ENCODE results near the gene NUP85.
"Not testable (repeated sequence)": the region's sequence is repeated elsewhere in the genome, so short reads cannot be mapped to it uniquely, and the experiment has no call there.

NUP85 gene

GRCh38 chr17:75205037-75205792 lies at the start of gene NUP85:
Gene NUP85, plus strand, starts transcription at chr17:75205679. Its CDS starts 83 bp downstream, at chr17:75205762.
- DNase-seq, result peak; percentile 89 to 96
- Histone ChIP-seq H3K4me1 (peaks cover 0 to 24% (median 12%) of the 10 kb centered on the region in 4 donors), H3K27ac (peak within 1 kb of the TSS; percentile 89 to 92), H3K4me3 (peak within 1 kb of the TSS; percentile 81 to 92), H3K9me3 (no peaks in the 10 kb centered on the region), H3K36me3 (peaks cover 8 to 19% (median 12%) of the 10 kb centered on the region in 3 donors), H3K27me3 (no peaks in the 10 kb centered on the region)
- intact Hi-C loops (cut with DNase I; ENCODE audit: low total_unique reads), result loop anchor here (2.0 to 10.0 kb wide), 3 partner anchors 22 to 240 kb away; partner anchors contain the start of gene SUMO2
- TF ChIP-seq, protein P1, sequence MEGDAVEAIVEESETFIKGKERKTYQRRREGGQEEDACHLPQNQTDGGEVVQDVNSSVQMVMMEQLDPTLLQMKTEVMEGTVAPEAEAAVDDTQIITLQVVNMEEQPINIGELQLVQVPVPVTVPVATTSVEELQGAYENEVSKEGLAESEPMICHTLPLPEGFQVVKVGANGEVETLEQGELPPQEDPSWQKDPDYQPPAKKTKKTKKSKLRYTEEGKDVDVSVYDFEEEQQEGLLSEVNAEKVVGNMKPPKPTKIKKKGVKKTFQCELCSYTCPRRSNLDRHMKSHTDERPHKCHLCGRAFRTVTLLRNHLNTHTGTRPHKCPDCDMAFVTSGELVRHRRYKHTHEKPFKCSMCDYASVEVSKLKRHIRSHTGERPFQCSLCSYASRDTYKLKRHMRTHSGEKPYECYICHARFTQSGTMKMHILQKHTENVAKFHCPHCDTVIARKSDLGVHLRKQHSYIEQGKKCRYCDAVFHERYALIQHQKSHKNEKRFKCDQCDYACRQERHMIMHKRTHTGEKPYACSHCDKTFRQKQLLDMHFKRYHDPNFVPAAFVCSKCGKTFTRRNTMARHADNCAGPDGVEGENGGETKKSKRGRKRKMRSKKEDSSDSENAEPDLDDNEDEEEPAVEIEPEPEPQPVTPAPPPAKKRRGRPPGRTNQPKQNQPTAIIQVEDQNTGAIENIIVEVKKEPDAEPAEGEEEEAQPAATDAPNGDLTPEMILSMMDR (IDR thresholded peaks at IDR 0.05), result no peak

DNA sequence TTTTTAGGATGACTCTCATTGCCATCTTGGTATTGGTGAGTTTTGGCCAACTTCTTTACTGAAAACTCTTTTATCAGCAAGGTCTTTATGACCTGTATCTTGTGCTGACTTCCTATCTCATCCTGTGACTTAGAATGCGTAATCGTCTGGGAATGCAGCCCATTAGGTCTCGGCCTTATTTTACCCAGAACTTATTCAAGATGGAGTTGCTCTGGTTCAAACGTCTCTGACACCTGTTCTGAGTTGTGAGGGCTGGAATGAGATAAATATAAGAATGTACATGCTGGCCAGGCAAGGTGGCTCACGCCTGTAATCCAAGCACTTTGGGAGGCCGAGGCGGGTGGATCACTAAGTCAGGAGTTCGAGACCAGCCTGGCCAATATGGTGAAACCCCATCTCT lies 47.0 kb upstream of the NUP85 start:
- H3K4me3 ChIP-seq; H3K36me3 ChIP-seq; H3K27ac ChIP-seq; H3K27me3 ChIP-seq; DNase-seq; intact Hi-C loops (cut with DNase I; ENCODE audit: low total_unique reads); H3K4me1 ChIP-seq; H3K9me3 ChIP-seq: not testable (repeated sequence)

DNA sequence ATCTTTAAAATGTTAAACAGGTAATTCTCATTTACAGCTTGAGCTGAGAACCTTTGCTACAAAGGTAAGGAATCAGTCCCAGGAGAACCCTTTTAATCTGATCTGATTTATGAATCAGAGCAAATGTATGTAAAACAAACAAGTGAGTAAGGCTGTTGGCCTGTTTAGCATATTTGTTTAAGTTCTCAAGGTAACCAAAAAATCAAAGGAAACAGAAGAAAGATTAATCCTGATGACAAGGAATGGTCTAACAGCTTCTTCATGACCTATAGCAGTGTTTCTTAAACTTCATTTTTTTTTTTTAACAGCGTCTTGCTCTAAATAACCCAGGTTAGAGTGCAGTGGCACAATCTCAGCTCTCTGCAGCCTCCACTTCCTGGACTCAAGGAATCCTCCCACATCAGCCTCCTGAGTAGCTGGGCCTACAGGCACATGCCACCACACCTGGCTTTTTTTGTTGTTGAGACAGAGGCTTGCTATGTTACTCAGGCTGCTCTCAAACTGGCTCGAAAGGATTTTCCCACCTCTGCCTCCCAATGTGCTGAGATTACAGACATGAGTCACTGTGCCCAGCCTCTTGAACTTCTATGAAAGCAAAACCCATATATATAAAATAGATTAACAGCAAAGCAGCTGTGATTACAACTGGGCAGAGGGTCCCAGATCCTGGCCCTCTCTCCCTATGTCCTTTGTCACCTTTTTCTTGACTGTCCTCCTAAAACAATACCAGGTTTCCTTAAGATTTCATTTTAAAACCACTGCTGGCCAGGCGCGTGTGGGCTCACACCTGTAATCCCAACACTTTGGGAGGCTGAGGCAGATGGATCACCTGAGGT lies 46.1 kb upstream of the NUP85 start:
- no peaks in the 10 kb centered on the region for H3K27me3 ChIP-seq
- no peak overlapping the region for H3K27ac ChIP-seq

GRCh38 chr17:75160211-75160610 lies 45.3 kb upstream of the NUP85 start:
- intact Hi-C loops (cut with DNase I; ENCODE audit: low total_unique reads), result no loop called here
- TF ChIP-seq, protein P1 (IDR thresholded peaks at IDR 0.05), result no peak
- no peak for DNase-seq
- Histone ChIP-seq H3K27ac (no peak overlapping the region), H3K9me3 (no peaks in the 10 kb centered on the region), H3K36me3 (peaks cover 0 to 21% (median 6%) of the 10 kb centered on the region in 3 donors), H3K4me1 (no peaks in the 10 kb centered on the region), H3K4me3 (no peak overlapping the region), H3K27me3 (no peaks in the 10 kb centered on the region)

More for the DNA sequence above, 46.1 kb upstream of the NUP85 start:
- TF ChIP-seq, protein P1 (IDR thresholded peaks at IDR 0.05), result no peak
- intact Hi-C loops (cut with DNase I; ENCODE audit: low total_unique reads), result no loop called here
- no peaks in the 10 kb centered on the region for H3K9me3 ChIP-seq
- H3K4me1 ChIP-seq, result peaks cover 0 to 3% (median 0%) of the 10 kb centered on the region in 4 donors
- peaks cover 0 to 13% (median 0%) of the 10 kb centered on the region in 3 donors for H3K36me3 ChIP-seq
- DNase-seq, result peak in 1 of 2 donors; percentile 16
- H3K4me3 ChIP-seq, result no peak overlapping the region

DNA sequence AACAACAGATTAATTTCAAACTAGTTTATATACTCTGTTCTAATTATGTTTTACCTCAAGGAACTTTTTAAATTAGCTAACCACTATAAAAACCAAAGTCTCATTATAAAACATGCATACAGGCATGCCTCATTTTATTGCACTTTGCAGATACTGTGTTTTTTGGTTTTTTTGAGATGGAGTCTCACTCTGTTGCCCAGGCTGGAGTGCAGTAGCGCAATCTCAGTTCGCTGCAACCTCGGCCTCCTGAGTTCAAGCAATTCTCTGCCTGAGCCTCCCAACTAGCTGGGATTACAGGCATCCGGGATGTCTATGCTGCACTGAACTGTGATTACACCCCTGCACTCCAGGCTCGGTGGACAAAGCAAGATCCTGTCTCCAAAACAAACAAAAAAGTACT lies 42.4 kb upstream of the NUP85 start:
- Histone ChIP-seq H3K4me1 (no peaks in the 10 kb centered on the region), H3K27ac (no peak overlapping the region), H3K36me3 (peaks cover 19 to 46% (median 28%) of the 10 kb centered on the region in 3 donors), H3K9me3 (no peaks in the 10 kb centered on the region), H3K4me3 (no peak overlapping the region), H3K27me3 (no peaks in the 10 kb centered on the region)
- DNase-seq, result no peak
- intact Hi-C loops (cut with DNase I; ENCODE audit: low total_unique reads), result no loop called here
- TF ChIP-seq, protein P1 (IDR thresholded peaks at IDR 0.05), result no peak

GRCh38 chr17:75164606-75165005 lies 40.9 kb upstream of the NUP85 start:
- H3K9me3 ChIP-seq; H3K4me3 ChIP-seq; intact Hi-C loops (cut with DNase I; ENCODE audit: low total_unique reads); H3K27me3 ChIP-seq; H3K27ac ChIP-seq; H3K4me1 ChIP-seq: not testable (repeated sequence)
- DNase-seq, result peak in 1 of 2 donors; percentile 23
- H3K36me3 ChIP-seq, result peaks cover 26 to 59% (median 37%) of the 10 kb centered on the region in 3 donors
